Keratinocyte (primary cell): Measurements from ENCODE around the gene SNTG2.

Experiments
- CTCF ChIP-seq, 3 experiments: IDR thresholded peaks in 1 of 3; conservative IDR thresholded peaks in 1 of 3; optimal IDR thresholded peaks in 1 of 3; 2 replicates in 2 of 3; 3 replicates in 1 of 3; pipeline versions ENCODE3 to v1.5.1; 2011; ENCODE audit warnings: low read length in 3 of 3, mild to moderate bottlenecking in 3 of 3, moderate library complexity in 2 of 3, control low read depth in 1 of 3, inconsistent platforms in 1 of 3; ENCODE audit not compliant: insufficient read depth in 2 of 3; ENCODE audit errors: extremely low read depth in 1 of 3
- EZH2 ChIP-seq: IDR thresholded peaks from one replicate; pipeline ENCODE4 v1.6.1; 2012; ENCODE audit warnings: inconsistent platforms, mild to moderate bottlenecking, low read length, moderate library complexity

GRCh38 chr2:1141079-1141478, 190.4 kb downstream of the SNTG2 start:
- TF ChIP-seq CTCF (optimal IDR thresholded peaks at IDR 0.05 in 1 of 3, IDR thresholded peaks at IDR 0.05 in 1 of 3, conservative IDR thresholded peaks at IDR 0.05 in 1 of 3; ENCODE audit: extremely low read depth in 1 of 3, insufficient read depth in 2 of 3, low read length in 3 of 3) (no peak), EZH2 (no peak)
